GM18951 (cell line): ENCODE measurements around the gene PCYT2.
"Not testable (repeated sequence)": the region's sequence is repeated elsewhere in the genome, so short reads cannot be mapped to it uniquely, and the experiment has no call there.

Experiments used
- POLR2A ChIP-seq: IDR thresholded peaks from 4 replicates; pipeline ENCODE4 v1.6.1; 2011; ENCODE audit warnings: mild to moderate bottlenecking; ENCODE audit not compliant: insufficient read length, insufficient read depth; ENCODE audit errors: extremely low read depth
- in situ Hi-C: fragments of 300-500 bp; cut with MboI; formaldehyde crosslinking; loops from one replicate; pipeline ENCODE4 v1.12.0; 2022; ENCODE audit warnings: low sequenced_read_pairs, mixed read lengths, inconsistent platforms; ENCODE audit not compliant: unreplicated experiment

Gene PCYT2

DNA sequence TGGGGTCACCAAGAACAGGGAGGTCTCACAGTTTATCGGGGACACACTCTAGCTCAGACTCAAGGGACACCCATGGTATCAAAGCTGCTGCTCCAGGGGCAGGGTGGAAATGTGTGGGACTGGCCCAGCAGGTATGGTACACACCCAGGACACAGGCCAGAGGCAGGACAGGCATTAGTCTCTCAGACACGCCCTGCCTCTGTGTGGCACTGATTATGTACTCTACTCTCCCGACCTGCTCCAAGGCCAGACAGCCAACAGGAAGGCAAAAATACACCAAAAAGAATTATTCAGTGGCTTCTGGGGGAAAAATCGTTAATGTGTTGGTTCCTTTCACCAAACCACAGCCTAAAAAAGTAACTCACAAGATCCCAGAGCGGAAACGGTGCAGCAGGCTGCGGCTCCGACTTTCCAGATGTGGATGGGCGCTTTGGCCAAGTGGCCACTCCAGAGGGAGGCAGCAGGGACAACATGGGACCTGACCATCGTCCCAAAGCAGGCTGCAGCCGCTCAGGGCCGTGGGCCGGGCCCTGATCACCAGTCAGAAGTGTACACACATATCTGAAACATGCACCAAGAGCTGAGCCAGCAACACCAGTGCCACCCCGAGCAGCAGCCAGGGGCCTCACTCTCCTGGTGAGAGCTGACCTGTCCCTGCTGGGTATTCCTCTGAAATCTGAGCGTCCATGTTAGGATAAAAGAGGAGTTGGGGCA lies 7.8 kb upstream of the PCYT2 start:
- in situ Hi-C loops: no loop called here
- TF ChIP-seq POLR2A: no peak

DNA sequence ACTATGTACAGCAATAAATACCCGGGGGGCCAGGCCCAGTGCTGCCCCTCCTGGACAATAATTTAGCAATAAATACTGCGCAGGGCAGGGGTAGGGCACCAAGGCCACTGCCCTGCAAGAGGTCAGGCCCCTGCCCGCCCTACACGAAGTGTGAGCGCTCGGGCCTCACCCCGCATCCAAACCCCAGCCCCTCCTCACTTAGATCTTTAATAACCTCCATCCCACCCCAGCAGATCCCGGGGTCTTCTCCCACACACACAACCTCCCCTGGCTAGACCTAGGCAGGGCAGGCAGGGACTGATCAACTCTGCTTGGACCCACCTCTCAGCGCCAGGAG lies 7.1 kb upstream of the PCYT2 start:
- in situ Hi-C loops: not testable (repeated sequence)

DNA sequence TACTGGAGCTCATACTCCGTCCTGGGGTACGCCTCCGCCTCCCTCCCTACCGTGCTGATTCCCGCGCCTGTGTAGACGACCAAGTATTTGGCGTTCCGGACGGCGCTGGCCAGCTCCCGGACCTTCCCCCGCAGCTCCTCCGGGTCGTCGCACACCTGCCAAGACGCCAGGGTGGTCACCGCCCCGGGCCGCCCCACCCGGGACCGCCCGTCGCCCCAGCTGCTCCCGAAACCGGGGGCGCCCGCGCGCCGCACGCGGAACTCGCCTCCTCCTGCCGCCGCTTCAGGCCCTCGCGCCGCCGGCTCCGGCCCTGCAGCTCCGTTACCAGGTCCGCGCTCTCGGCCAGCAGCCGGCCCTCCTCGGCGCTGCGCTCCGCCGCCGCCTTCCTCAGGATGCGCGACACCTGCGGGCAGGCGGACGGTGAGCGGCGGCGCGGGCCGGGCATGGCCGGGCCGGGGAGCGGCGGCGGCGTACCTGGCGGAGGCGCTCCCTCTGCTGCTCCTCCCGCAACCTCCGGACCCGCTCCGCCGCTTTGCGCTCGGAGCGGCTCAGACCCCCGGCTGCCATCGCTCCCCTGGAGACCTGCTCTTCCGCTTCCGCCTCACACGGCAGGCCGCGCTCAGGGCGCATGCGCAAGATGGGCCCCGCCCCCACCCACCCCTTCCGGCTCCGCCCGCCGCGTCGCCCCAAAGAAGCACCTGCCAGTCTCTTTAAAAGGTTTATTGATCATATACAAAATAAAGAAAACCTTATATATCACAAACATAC lies 6.5 kb upstream of the PCYT2 start, which contains the start of gene SIRT7:
TSS of gene SIRT7 (minus strand) at position 612 of the 768 bp plus-strand sequence. CDS start at position 567, 45 bp downstream.
- in situ Hi-C loops: no loop called here
- TF ChIP-seq POLR2A: peak; percentile 94

DNA sequence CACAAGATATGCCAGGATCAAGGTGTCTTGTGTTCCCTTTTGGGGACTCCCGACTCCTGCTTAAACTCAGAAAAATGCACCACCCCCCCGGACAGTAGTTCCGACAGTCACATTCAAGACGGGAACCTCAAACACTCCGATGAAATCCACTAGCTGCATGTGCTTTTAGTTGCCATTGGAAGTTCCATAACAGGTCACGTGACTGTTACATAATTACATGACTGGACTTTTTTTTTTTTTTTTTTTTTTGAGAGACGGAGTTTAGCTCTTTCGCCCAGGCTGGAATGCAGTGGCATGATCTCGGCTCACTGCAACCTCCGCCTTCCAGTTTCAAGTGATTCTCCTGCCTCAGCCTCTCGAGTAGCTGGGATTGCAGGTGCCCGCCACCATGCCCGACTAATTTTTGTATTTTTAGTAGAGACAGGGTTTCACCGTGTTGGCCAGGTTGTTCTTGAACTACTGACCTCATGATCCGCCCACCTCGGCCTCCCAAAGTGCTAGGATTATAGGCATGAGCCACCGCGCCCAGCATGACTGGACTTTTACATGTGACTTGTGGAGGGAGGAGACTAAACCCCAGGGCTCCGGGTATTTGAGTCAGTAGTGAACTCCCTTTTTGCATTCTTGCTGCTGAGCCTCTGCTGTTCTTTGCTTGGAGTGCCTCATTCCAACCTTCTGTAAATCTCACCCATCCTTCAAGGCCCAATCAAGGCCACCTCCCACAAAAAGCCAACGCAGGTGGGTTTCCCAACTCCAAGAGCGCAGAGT lies 5.2 kb upstream of the PCYT2 start:
- no peak for TF ChIP-seq POLR2A

DNA sequence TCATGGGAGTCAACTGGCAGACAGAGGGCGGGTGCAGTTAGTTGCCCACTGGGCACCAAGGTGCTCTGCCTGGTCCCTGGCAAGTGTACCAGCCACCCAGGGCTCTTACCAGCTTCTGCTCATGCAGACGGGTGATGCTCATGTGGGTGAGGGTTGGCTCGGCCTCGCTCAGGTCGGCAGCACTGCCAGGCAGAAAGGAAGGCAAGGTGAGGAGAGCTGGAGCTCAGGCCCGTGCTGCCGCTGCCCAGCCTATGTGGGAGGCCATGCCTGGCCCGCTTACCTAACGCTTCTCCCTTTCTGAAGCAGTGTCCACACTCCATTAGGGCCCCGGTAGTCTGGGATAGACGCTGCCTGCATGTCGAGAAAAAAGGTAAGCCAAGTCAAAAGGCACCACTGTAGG lies 4.1 kb upstream of the PCYT2 start:
- no peak for TF ChIP-seq POLR2A
- in situ Hi-C loops: no loop called here

More for the DNA sequence above, 5.2 kb upstream of the PCYT2 start:
- in situ Hi-C loops: no loop called here

DNA sequence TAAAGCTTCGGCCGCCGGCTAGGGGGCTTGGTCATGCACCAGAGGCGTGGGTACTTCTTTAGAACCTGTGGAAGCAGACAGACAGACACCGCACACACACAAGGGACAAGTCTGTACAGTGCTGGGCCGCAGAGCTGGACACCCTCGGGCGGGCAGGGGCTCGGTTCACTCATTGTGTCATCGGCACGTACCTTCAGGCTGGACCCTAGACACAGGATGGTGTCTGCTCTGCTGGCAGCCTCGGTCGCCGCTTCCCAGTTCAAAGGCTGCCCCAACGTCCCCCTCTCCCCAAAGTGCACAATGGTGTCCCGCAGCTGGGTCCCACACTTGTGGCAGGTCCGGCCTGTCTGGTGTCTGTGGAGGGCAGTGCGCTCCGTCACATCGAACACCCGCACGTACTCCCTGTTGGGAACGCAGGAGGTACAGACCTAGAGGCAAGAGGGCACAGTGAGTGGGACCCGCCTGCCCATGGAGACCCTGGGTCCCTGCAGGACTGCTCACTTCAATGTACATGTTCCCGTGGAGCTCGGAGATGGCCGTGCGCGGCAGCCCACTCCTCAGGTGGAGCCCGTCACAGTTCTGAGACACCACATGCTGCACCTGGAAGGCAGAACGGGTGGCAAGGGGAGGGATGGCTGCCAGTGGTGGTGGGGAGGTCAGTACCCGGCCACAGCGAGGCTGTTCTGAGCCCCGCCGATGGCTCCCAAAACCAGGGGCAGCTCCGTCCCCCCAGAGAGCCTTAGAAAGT lies 3.1 kb upstream of the PCYT2 start:
- no peak for TF ChIP-seq POLR2A
- in situ Hi-C loops: no loop called here

DNA sequence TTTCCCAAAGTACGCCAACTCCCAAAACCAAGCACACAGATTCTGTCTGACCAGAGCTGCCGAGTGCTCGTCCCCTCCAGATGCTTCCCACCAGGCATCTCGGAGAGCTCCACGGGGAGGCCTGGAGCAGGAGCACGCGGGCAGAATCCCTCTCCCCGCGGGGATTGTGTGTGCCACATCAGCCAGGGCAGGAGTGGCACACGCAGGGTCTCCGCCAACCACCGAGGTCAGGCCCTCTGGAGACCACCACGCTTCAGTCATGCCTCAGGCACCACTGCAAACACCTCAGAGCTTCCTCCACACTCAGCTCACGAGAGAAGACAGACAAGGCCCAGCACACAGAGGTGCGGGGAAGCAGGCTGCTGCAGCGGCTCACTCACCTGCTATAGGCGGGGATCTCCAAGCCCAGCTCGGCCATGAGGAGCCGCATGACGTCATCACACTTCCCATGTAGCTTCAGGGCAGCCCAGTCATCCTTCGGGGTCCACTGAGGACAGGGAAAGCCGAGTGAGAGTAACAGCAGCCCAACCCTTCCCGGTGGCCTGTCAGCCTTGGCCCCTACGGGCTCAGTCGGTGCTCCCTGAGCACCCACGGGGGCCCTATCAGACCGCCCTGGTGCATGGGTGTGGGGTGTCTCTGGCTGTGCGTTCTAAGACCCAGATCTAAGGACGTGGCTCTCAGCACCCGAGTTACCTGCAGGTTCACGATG lies 2.3 kb upstream of the PCYT2 start:
- in situ Hi-C loops: no loop called here
- no peak for TF ChIP-seq POLR2A

DNA sequence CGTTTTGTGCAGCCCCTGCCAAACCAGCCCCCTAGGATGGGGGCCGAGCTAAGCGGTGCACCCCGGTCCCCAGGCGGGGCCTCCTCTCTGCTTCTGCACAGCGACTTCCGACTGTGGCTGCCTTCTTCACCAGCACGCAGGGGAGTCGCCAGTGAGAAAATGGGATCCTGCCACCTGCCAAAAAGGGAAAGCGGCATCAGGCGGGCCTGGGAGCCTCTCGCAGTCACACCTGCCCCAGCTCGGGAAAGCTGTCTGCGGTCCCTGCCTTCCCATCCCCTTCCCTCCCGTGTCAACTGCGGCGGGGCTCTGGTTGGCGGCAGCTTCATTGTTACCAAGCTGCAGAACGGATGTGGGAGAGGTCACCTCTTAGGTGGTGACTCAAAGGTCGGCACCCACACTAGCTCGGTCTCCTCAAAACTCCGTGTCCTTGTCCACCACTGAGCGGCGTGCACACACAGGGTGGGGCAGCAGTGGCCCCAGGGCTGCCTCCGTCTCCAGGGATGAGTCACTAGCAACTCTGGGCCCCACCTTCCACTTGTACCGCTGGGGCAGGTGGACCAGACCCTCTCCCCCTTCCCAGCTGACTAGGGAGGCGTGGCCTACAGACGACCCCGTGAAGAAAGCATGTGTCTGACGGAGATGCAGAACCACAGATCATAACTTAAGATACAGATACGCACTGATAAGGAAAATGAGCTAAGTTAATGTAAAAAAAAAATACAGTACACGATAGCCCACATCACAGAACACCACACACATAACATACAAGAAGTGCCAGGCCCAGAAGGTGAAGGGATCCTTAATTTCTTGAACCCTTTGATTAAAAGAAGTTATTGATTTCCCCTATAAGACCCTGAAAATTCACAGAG lies 1.5 kb upstream of the PCYT2 start:
- TF ChIP-seq POLR2A: no peak
- in situ Hi-C loops: no loop called here

DNA sequence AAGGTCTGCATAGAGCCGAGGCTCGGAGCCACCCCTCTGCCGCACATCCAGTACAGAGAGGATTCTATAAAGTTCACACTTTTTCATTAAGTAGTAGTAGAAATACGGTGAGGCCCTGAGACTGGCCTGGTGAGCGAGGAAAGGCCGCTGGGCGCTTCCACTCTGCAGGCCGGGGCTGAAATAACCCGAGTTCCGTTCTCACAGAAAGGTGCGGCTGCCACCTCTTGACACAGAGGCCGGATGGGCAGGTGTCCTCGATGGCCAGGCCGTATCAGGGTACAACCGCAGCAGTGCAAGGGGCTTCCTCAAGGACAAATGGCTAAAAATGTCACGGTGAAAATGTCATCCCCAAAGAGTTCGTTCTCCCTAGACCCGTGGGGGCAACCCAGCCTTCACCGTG lies 770 bp upstream of the PCYT2 start:
- in situ Hi-C loops: no loop called here
- TF ChIP-seq POLR2A: no peak

DNA sequence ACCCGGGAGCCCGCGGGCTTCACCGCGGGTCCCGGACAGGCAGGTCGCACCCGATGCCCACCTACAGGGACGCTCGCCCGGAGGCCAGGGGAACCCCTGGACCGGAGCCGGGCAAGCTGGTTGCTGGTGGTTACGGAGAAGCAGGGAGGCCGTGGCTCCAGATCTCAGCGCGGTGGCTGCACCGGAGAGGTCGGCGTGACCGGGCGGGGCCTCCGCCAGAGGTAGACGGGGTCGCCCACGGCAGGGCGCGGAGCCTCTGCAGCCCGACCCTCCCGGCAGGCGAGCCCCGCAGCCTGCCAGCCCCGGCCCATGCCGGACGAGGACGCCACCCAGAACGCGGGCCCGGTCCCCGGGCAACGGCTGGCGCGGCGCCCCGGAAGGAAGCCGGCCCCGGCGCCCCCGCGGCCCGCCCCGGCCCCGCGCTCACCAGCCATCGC lies 341 bp downstream of the PCYT2 start:
- in situ Hi-C loops: no loop called here

DNA sequence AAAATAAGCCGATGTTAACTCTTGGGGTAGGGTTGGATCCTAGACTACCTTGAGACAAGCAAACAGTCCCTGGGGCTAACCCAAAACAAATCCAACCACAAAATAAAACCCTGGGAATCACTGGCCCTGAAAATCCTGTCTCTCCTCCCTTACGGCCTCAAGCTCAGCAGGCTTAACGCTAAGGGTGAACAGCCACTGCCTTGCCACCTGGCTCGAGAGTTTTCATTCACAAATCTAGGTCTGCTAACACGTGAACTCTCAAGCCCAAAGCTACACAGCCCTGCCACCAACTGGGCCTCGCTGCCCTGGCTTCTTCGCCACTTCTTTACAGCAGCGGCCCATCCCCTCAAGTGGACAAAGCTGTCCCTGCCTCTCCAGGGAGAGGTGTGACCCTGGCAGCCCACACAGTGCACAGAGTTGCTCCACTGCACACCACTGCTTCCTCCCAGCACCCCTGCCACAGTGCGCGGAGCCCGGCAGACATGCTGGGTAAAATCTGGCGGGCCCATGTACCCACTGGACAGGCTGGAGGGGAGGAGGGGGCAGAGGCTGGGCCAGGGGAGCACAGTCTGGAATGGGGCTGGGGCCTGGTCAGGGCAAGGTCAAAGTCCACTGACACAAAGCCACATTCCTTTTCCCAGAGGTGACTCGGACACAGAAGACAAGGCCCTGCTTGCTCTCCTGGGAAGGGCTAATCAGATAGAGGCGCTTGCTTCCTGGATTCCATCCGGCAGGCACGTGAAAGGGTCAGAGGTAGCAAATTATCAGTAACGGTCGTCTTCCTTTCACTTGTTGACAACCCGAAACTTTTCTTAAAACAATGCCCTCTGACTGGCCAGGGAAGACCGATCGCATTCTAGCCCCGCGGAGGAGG lies 996 bp downstream of the PCYT2 start:
- no peak for TF ChIP-seq POLR2A

More for the DNA sequence above, 341 bp downstream of the PCYT2 start:
- no peak for TF ChIP-seq POLR2A

More for the DNA sequence above, 996 bp downstream of the PCYT2 start:
- in situ Hi-C loops: no loop called here
